K562 (cell line): ENCODE measurements around the gene SLC4A3. TPM values are rescaled to one million over a fixed set of nuclear protein-coding genes. Genes with fewer than 3 reads are reported as not detected.

Source experiments
- CREM ChIP-seq: IDR thresholded peaks from 2 replicates; pipeline ENCODE4 v1.6.1; 2014; ENCODE audit warnings: antibody characterized with exemption, low read depth
- CUX1 ChIP-seq: fragments of 200-800 bp; sonication (Bioruptor generic); IDR thresholded peaks from 2 replicates; pipeline ENCODE4 v1.6.1; 2016; ENCODE audit warnings: missing genetic modification characterization, missing compliant biosample characterization
- MTA2 ChIP-seq: fragments of 450-650 bp; IDR thresholded peaks from 2 replicates; pipeline ENCODE4 v1.6.1; 2016; ENCODE audit warnings: low read depth
- PRPF4 ChIP-seq: fragments of 200-400 bp; formaldehyde crosslinking; IDR thresholded peaks from one replicate; pipeline ENCODE4 v1.6.1; 2017; ENCODE audit warnings: low read length, low read depth, mild to moderate bottlenecking; ENCODE audit not compliant: insufficient read depth, poor library complexity, severe bottlenecking
- SIN3B ChIP-seq: fragments of 450-650 bp; IDR thresholded peaks from 2 replicates; pipeline ENCODE4 v1.6.1; 2017; ENCODE audit warnings: low read depth, mild to moderate bottlenecking, moderate library complexity
- SMARCE1 ChIP-seq: fragments of 450-650 bp; IDR thresholded peaks from 2 replicates; pipeline ENCODE4 v1.7.1; 2016; ENCODE audit warnings: mild to moderate bottlenecking
- SPI1 ChIP-seq: IDR thresholded peaks from 2 replicates; pipeline ENCODE4 v1.6.1; 2011; ENCODE audit warnings: low read depth, low read length, control low read depth, borderline replicate concordance
- SRSF9 ChIP-seq: fragments of 200-400 bp; formaldehyde crosslinking; IDR thresholded peaks from 2 replicates; pipeline ENCODE4 v1.6.1; 2017; ENCODE audit warnings: low read depth, low read length, borderline replicate concordance
- ZNF347 ChIP-seq: fragments of 450-650 bp; formaldehyde crosslinking; IDR thresholded peaks from 2 replicates; pipeline ENCODE4 v1.4.0; 2020; ENCODE audit warnings: low read depth, mild to moderate bottlenecking, moderate library complexity
- ZNF512 ChIP-seq: IDR thresholded peaks from 2 replicates; pipeline ENCODE4 v1.6.1; 2016; ENCODE audit warnings: missing genetic modification characterization, missing compliant biosample characterization
- ZNF592 ChIP-seq: fragments of 450-650 bp; IDR thresholded peaks from 2 replicates; pipeline ENCODE4 v1.6.1; 2017; ENCODE audit warnings: antibody characterized with exemption, mild to moderate bottlenecking
- ZNF740 ChIP-seq, 3 experiments: fragments of 200-800 bp in 1 of 3; sonication (Bioruptor generic) in 1 of 3; sonication (generic) in 1 of 3; formaldehyde crosslinking in 1 of 3; IDR thresholded peaks; 2 replicates each; pipeline versions ENCODE4 v1.6.1 to v1.8.0; 2016 to 2022; ENCODE audit warnings: mild to moderate bottlenecking in 2 of 3, missing compliant biosample characterization in 2 of 3, missing genetic modification characterization in 2 of 3, missing genetic modification reagents in 1 of 3
- polyA plus RNA-seq, 8 experiments: library from polyadenylated mRNA; depleted of rRNA in 4 of 8; stranded (reverse) in 5 of 8; unstranded in 3 of 8; fragments of >200 nt; fragmentation: Nextera tagmentation in 2 of 8; fragmentation: Illumina TruSeq in 1 of 8; extraction: Ambion mirVana in 2 of 8; extraction: Trizol in 1 of 8; gene quantifications; 2 replicates each; pipeline versions ENCODE4 v1.2.1 to v1.2.3, GENCODE V29; 2011 to 2014; ENCODE audit warnings: inconsistent platforms in 1 of 8, missing spikeins in 1 of 8
- total RNA-seq, 7 experiments: library from RNA; depleted of rRNA in 6 of 7; stranded (reverse); fragments of >200 nt in 6 of 7; fragmentation: Illumina TruSeq in 2 of 7; extraction: Trizol in 2 of 7; gene quantifications; 2 replicates each; pipeline versions ENCODE4 v1.2.1 to v1.2.3, GENCODE V29; 2011 to 2021; ENCODE audit warnings: low replicate concordance in 1 of 7

Gene SLC4A3
- total and polyA plus RNA-seq, 9 of the 15 experiments (the other 6 are each of a cell fraction or from before 2014, with no cell fraction given), result 0.04 to 0.31 (median 0.16) TPM; not detected in 5

- no peak for TF ChIP-seq SRSF9
- no peak for TF ChIP-seq MTA2
- peak; percentile 96 for TF ChIP-seq SPI1
- TF ChIP-seq ZNF512 (tag), result no peak
- no peak; the same call in 1 of the 2 replicates for TF ChIP-seq SMARCE1
- TF ChIP-seq SIN3B, result no peak; the same call in 1 of the 2 replicates
- TF ChIP-seq CUX1, result no peak
- TF ChIP-seq ZNF740 (CRISPR knock-in tag; IDR thresholded peaks at IDR 0.05), result peak; percentile 100
- TF ChIP-seq ZNF740 (tag; IDR thresholded peaks at IDR 0.05), result peak in 1 of 2 experiments; percentile 99; a peak in 2 of 4 replicates
- no peak for TF ChIP-seq ZNF592
- peak; percentile 83 for TF ChIP-seq CREM
- TF ChIP-seq ZNF347 (CRISPR knock-in tag), result no peak
- no peak for TF ChIP-seq PRPF4
Observed at GRCh38 chr2:219597552-219598307, 29.7 kb upstream of the SLC4A3 start, which contains the start of gene STK11IP (continued).
